GM10266 (cell line): ENCODE measurements around the gene RNF149.

Experiments
- DNase-seq: peaks from one replicate; pipeline ENCODE4 v3.0.0; 2012; ENCODE audit errors: extremely low spot score
- TF ChIP-seq, protein P1 (sequence below): IDR thresholded peaks from 2 replicates; pipeline ENCODE4 v1.5.1; 2012; ENCODE audit warnings: mild to moderate bottlenecking, low read depth; ENCODE audit not compliant: control insufficient read depth, insufficient read depth; ENCODE audit errors: missing control alignments

Gene RNF149

DNA sequence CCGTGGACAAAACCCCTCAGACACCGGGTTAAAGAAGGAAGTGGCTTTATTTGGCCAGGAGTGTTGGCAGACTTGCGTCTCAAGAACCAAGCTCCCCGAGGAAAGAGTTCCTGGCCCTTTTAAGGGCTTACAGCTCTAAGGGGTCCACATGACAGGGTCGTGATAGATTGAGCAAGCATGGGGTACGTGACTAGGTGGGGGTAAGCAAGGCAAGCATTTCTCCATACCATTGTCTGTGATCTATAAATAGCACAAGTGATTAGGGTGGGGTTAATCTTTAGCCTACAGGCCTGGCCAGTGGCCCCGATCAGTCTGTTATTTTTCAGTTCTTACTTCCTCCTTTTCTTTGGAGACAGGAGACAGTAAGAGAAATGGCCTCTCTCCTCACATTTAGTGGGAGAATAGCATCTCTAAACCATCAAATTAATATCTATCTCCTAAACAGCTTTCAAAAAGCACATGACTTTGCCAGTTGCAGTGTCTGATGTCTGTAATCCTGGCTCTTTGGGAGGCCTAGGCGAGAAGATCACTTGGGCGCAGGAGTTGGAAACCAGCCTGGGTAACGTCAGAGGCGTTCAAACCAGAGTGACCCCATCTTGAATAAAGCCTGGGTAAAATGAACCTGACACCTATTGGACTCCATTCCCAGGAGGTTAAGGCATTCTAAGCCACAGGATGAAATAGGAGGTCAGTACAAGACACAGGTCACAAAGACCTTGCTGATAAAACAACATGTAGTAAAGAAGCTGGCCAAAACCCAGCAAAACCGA is 74.1 kb downstream of the RNF149 start:
- TF ChIP-seq, protein P1, sequence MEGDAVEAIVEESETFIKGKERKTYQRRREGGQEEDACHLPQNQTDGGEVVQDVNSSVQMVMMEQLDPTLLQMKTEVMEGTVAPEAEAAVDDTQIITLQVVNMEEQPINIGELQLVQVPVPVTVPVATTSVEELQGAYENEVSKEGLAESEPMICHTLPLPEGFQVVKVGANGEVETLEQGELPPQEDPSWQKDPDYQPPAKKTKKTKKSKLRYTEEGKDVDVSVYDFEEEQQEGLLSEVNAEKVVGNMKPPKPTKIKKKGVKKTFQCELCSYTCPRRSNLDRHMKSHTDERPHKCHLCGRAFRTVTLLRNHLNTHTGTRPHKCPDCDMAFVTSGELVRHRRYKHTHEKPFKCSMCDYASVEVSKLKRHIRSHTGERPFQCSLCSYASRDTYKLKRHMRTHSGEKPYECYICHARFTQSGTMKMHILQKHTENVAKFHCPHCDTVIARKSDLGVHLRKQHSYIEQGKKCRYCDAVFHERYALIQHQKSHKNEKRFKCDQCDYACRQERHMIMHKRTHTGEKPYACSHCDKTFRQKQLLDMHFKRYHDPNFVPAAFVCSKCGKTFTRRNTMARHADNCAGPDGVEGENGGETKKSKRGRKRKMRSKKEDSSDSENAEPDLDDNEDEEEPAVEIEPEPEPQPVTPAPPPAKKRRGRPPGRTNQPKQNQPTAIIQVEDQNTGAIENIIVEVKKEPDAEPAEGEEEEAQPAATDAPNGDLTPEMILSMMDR = no peak
- DNase-seq = no peak

DNA sequence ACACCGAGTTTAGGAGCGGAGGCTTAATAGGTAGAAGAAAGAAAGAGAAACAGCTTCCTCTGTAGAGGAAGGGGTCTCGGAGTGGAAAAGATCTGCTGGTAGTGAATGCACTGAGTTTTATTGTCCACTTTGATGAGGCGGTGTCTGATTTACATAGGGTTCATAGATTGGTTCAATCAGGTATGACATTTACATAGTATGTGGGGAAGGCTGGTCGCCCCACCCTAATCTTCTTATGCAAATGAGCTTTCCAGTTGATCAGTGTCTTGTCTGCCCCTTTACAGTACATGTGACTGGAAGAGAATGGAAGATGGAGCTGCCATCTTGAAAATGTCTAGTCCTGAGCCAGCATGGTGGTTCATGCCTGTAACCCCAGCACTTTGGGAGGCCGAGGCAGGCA is 75.7 kb downstream of the RNF149 start:
- TF ChIP-seq, protein P1 = no peak
- DNase-seq = no peak

DNA sequence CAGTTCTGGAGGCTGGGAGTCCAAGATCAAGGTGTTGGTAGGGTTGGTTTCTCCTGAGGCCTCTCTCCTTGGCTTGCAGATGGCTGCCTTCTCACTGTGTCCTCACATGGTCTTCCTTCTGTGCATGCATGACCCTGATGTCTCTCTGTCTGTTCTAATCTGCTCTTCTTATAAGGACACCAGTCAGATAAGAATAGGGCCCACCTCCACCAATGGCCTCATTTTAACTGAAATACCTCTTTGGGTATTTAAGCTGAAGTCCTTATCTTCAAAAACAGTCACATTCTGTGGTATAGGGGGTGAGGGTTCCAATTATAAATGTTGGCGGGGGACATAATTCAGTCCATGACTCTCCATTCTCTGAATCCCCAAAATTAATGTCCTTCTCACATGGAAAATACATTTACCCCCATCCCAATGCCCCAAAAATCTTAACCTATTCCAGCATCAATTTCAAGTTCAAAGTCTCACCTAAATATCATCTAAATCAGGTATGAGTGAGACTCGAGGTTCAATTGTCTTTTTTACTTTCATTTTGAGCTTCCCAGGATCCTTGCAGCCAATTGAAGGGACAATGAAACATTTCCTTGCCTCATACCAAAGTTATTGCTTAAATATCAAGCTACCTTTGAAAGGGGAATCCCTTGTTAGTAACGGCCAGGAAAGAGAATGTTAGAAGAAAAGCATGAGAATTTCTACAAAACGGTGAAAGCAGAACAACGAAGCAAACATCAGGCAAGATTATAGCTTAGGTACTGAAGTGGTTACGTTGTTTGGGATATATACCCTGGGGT is 76.4 kb downstream of the RNF149 start:
- TF ChIP-seq, protein P1 = no peak
- DNase-seq = no peak

DNA sequence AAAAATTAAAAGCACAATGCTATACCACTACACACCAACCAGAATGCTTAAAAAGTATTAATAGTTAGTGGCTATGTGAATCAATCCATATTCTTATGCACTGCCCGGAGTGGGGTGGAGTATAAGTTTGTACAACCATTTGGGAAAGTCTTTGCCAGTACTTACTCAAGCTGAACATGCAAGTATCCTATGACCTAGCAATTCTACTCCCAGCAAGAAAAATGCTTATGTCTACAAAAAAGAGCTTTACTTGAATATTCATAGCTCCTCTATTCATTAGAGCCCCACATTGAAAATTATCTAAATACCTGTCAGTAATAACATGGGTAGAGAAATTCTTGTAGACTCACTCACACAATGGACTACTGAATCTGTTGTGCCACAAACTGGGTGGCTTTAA is 77.3 kb downstream of the RNF149 start:
- DNase-seq = no peak
- TF ChIP-seq, protein P1 = no peak

GRCh38 chr2:101230541-101231001 is 77.9 kb downstream of the RNF149 start:
- no peak for DNase-seq
- TF ChIP-seq, protein P1 = no peak
